Keratinocyte (primary cell): ENCODE results near the gene CCDC197. TPM values are rescaled to one million over a fixed set of nuclear protein-coding genes. Genes with fewer than 3 reads are reported as not detected.

ENCODE experiments used
- DNase-seq: peaks from one replicate; pipeline ENCODE4 v3.0.0-alpha.2; 2011; ENCODE audit warnings: low read depth, missing footprints, low spot score
- FAIRE-seq: peaks from 2 replicates; lab custom pipeline; 2011; peaks lifted over from hg19 to GRCh38; lab: Jason Lieb, UNC
- H2AFZ ChIP-seq: 2 replicates; pipeline ENCODE4 v1.6.0; 2012; ENCODE audit warnings: low read length, control low read depth, inconsistent platforms; ENCODE audit not compliant: control insufficient read depth
- H3K27ac ChIP-seq: 2 replicates; pipeline ENCODE4 v1.5.1; 2011; ENCODE audit warnings: low read length; ENCODE audit not compliant: control insufficient read depth, insufficient read depth
- H3K27me3 ChIP-seq: 3 replicates; pipeline ENCODE4 v1.6.0; 2011; ENCODE audit warnings: low read length; ENCODE audit not compliant: control insufficient read depth, insufficient read depth; ENCODE audit errors: extremely low read depth
- H3K36me3 ChIP-seq, 2 experiments: 2 replicates in 1 of 2; 3 replicates in 1 of 2; pipeline ENCODE4 v1.5.1; 2011; ENCODE audit warnings: low read length in 2 of 2, mild to moderate bottlenecking in 1 of 2; ENCODE audit not compliant: control insufficient read depth in 2 of 2, insufficient read depth in 2 of 2; ENCODE audit errors: extremely low read depth in 1 of 2
- H3K4me1 ChIP-seq: 3 replicates; pipeline ENCODE4 v1.5.1; 2011; ENCODE audit warnings: low read length; ENCODE audit not compliant: control insufficient read depth, insufficient read depth; ENCODE audit errors: extremely low read depth
- H3K4me2 ChIP-seq: 3 replicates; pipeline ENCODE4 v1.6.0; 2011; ENCODE audit warnings: low read depth, low read length; ENCODE audit not compliant: control insufficient read depth, insufficient read depth; ENCODE audit errors: extremely low read depth
- H3K4me3 ChIP-seq, 3 experiments: fragments of 200-600 bp in 1 of 3; sonication (generic) in 1 of 3; 2 replicates in 2 of 3; 3 replicates in 1 of 3; pipeline ENCODE4 v1.5.1; 2011 to 2016; ENCODE audit warnings: low read length in 3 of 3, mild to moderate bottlenecking in 3 of 3, control low read depth in 2 of 3, inconsistent platforms in 1 of 3, low read depth in 1 of 3, mixed read lengths in 1 of 3, mixed run types in 1 of 3, moderate library complexity in 1 of 3; ENCODE audit not compliant: control insufficient read depth in 2 of 3, insufficient read depth in 2 of 3; ENCODE audit errors: extremely low read depth in 1 of 3
- H3K79me2 ChIP-seq: 2 replicates; pipeline ENCODE4 v1.6.0; 2012; ENCODE audit warnings: low read length; ENCODE audit not compliant: control insufficient read depth, insufficient read depth
- H3K9ac ChIP-seq: 3 replicates; pipeline ENCODE4 v1.6.0; 2011; ENCODE audit warnings: low read length; ENCODE audit not compliant: control insufficient read depth, insufficient read depth; ENCODE audit errors: extremely low read depth
- H3K9me1 ChIP-seq: 3 replicates; pipeline ENCODE4 v1.6.0; 2011; ENCODE audit warnings: low read length; ENCODE audit not compliant: control insufficient read depth, insufficient read depth; ENCODE audit errors: extremely low read depth
- H3K9me3 ChIP-seq: 2 replicates; pipeline ENCODE4 v1.5.1; 2012; ENCODE audit warnings: low read depth, low read length; ENCODE audit not compliant: control insufficient read depth
- H4K20me1 ChIP-seq: 3 replicates; pipeline ENCODE4 v1.6.0; 2011; ENCODE audit warnings: low read length; ENCODE audit not compliant: control insufficient read depth, insufficient read depth; ENCODE audit errors: extremely low read depth
- EZH2 ChIP-seq: IDR thresholded peaks from one replicate; pipeline ENCODE4 v1.6.1; 2012; ENCODE audit warnings: inconsistent platforms, mild to moderate bottlenecking, low read length, moderate library complexity
- dilution Hi-C: fragments of 300-500 bp; cut with MboI; formaldehyde crosslinking; loops from one replicate; pipeline ENCODE4 v1.7.0; 2020; ENCODE audit warnings: low sequenced_read_pairs; ENCODE audit not compliant: extremely low pct_ligation_motif_present
- polyA plus RNA-seq, 5 experiments: library from polyadenylated mRNA; depleted of rRNA in 3 of 5; stranded (reverse) in 3 of 5; stranded (forward) in 1 of 5; unstranded in 1 of 5; fragments of >200 nt; gene quantifications; 1 replicate in 1 of 5; 2 replicates in 3 of 5; 3 replicates in 1 of 5; pipeline versions ENCODE4 v1.2.1 to v1.2.3, GENCODE V29; 2011 to 2012; ENCODE audit warnings: missing spikeins in 2 of 5, low read depth in 1 of 5, low replicate concordance in 1 of 5
- TF ChIP-seq, protein P1 (sequence below), 3 experiments: IDR thresholded peaks in 1 of 3; conservative IDR thresholded peaks in 1 of 3; optimal IDR thresholded peaks in 1 of 3; 2 replicates in 2 of 3; 3 replicates in 1 of 3; pipeline versions ENCODE3 to v1.5.1; 2011; ENCODE audit warnings: low read length in 3 of 3, mild to moderate bottlenecking in 3 of 3, moderate library complexity in 2 of 3, control low read depth in 1 of 3, inconsistent platforms in 1 of 3; ENCODE audit not compliant: insufficient read depth in 2 of 3; ENCODE audit errors: extremely low read depth in 1 of 3

CCDC197 gene
- polyA plus RNA-seq, 1 donor (not counting 4 experiments of a cell fraction or from before 2014, with no cell fraction given), result not detected

GRCh38 chr14:94018308-94018707, 21.2 kb downstream of the CCDC197 start:
- FAIRE-seq (no peak), DNase-seq (no peak)

GRCh38 chr14:94019329-94019728, 22.2 kb downstream of the CCDC197 start:
- dilution Hi-C loops, result no loop called here
- DNase-seq (no peak), FAIRE-seq (no peak)
- Histone ChIP-seq H3K36me3 (no peaks in the 10 kb centered on the region), H4K20me1 (no peaks in the 10 kb centered on the region), H3K4me2 (no peak overlapping the region), H3K4me1 (no peaks in the 10 kb centered on the region), H3K4me3 (no peak overlapping the region), H3K9me3 (no peaks in the 10 kb centered on the region), H3K27ac (no peak overlapping the region), H3K79me2 (no peaks in the 10 kb centered on the region), H3K9me1 (no peaks in the 10 kb centered on the region), H2AFZ (no peak overlapping the region), H3K9ac (no peak overlapping the region), H3K27me3 (peaks cover 4% of the 10 kb centered on the region)
- TF ChIP-seq, protein P1, sequence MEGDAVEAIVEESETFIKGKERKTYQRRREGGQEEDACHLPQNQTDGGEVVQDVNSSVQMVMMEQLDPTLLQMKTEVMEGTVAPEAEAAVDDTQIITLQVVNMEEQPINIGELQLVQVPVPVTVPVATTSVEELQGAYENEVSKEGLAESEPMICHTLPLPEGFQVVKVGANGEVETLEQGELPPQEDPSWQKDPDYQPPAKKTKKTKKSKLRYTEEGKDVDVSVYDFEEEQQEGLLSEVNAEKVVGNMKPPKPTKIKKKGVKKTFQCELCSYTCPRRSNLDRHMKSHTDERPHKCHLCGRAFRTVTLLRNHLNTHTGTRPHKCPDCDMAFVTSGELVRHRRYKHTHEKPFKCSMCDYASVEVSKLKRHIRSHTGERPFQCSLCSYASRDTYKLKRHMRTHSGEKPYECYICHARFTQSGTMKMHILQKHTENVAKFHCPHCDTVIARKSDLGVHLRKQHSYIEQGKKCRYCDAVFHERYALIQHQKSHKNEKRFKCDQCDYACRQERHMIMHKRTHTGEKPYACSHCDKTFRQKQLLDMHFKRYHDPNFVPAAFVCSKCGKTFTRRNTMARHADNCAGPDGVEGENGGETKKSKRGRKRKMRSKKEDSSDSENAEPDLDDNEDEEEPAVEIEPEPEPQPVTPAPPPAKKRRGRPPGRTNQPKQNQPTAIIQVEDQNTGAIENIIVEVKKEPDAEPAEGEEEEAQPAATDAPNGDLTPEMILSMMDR (optimal IDR thresholded peaks at IDR 0.05 in 1 of 3, IDR thresholded peaks at IDR 0.05 in 1 of 3, conservative IDR thresholded peaks at IDR 0.05 in 1 of 3; ENCODE audit: extremely low read depth in 1 of 3, insufficient read depth in 2 of 3, low read length in 3 of 3), result no peak
- TF ChIP-seq EZH2, result no peak

More at GRCh38 chr14:94018308-94018707, 21.2 kb downstream of the CCDC197 start:
- dilution Hi-C loops, result no loop called here
- TF ChIP-seq EZH2, result no peak
- TF ChIP-seq, protein P1 (optimal IDR thresholded peaks at IDR 0.05 in 1 of 3, IDR thresholded peaks at IDR 0.05 in 1 of 3, conservative IDR thresholded peaks at IDR 0.05 in 1 of 3; ENCODE audit: extremely low read depth in 1 of 3, insufficient read depth in 2 of 3, low read length in 3 of 3), result no peak
- H3K9me3 ChIP-seq, result no peaks in the 10 kb centered on the region
- H2AFZ ChIP-seq, result no peak overlapping the region
- H3K27ac ChIP-seq, result no peak overlapping the region
- H4K20me1 ChIP-seq, result no peaks in the 10 kb centered on the region
- H3K4me3 ChIP-seq, result no peak overlapping the region
- no peaks in the 10 kb centered on the region for H3K36me3 ChIP-seq
- H3K4me2 ChIP-seq, result no peak overlapping the region
- H3K9ac ChIP-seq, result no peak overlapping the region
- no peaks in the 10 kb centered on the region for H3K79me2 ChIP-seq
- peaks cover 4% of the 10 kb centered on the region for H3K27me3 ChIP-seq
- no peaks in the 10 kb centered on the region for H3K4me1 ChIP-seq
- no peaks in the 10 kb centered on the region for H3K9me1 ChIP-seq
